ENCODE data around the gene CRACDL. TPM values are rescaled to one million over a fixed set of nuclear protein-coding genes. Genes with fewer than 3 reads are reported as not detected.

CRACDL gene
- total RNA-seq, 2 experiments from 2014 or later, result 0.18 to 0.97 TPM

DNA sequence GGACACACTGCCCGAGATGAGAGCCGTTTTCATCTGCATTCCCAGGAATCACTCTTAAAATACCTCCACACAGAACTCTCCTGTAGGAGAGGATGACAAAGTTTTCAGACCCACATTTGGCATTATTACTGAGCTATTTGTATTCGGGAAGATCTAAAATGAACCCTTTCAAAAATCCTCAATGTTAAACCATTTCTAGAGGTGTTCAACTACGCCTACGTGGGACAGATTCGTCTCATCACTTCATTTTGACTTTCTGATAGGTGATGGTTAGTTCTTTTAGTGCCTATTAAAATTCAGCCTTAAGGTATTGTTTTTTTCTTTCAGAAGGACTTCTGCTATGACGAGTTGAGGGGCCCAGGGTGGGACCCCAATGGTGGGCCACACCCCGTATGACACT, 133.7 kb downstream of the CRACDL start:
- no peak for ATAC-seq
- Mint-ChIP-seq H3K4me1 (ENCODE audit: low read depth) (peaks cover 18% of the 10 kb centered on the region), H3K36me3 (ENCODE audit: low read depth) (no peaks in the 10 kb centered on the region), H3K27ac (no peak overlapping the region), H3K27me3 (ENCODE audit: low read depth) (peaks cover 8% of the 10 kb centered on the region), H3K9me3 (ENCODE audit: insufficient read depth) (no peaks in the 10 kb centered on the region), H3K4me3 (no peak overlapping the region)
- CTCF ChIA-PET, result no interaction called here
- POLR2A ChIA-PET, result interaction anchor here (0.6 to 1.5 kb wide), 2 partner anchors 31 to 93 kb away, joined by 4 to 6 read pairs; no protein-coding TSS in a partner anchor
- DNase-seq, result no peak

DNA sequence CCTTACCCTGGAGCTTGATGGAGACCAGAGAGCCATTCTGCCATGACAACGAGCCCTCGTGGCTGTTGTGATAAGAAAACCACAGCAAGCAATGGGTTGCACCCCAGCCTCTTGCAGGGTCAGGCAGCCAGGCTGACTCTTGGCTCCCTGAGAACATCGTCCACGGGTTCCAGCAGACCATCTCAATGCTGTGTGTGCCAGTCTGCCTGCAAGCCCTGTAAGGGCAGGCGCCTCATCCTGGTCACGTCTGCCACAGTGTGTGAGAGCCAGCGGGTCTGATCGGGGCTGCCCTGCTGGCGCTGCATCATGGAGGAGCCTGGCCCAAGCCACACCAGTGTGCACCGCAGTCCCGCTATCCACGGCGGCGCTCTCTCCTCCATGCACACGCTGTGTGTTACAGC, 134.1 kb downstream of the CRACDL start:
- Mint-ChIP-seq H3K27me3 (ENCODE audit: low read depth) (peaks cover 8% of the 10 kb centered on the region), H3K4me3 (no peak overlapping the region), H3K27ac (no peak overlapping the region), H3K9me3 (ENCODE audit: insufficient read depth) (no peaks in the 10 kb centered on the region), H3K4me1 (ENCODE audit: low read depth) (peaks cover 14% of the 10 kb centered on the region), H3K36me3 (ENCODE audit: low read depth) (no peaks in the 10 kb centered on the region)
- DNase-seq (no peak), ATAC-seq (no peak)
- ChIA-PET POLR2A (interaction anchor here (0.6 to 1.5 kb wide), 2 partner anchors 31 to 93 kb away, joined by 4 to 6 read pairs; no protein-coding TSS in a partner anchor), CTCF (no interaction called here)

DNA sequence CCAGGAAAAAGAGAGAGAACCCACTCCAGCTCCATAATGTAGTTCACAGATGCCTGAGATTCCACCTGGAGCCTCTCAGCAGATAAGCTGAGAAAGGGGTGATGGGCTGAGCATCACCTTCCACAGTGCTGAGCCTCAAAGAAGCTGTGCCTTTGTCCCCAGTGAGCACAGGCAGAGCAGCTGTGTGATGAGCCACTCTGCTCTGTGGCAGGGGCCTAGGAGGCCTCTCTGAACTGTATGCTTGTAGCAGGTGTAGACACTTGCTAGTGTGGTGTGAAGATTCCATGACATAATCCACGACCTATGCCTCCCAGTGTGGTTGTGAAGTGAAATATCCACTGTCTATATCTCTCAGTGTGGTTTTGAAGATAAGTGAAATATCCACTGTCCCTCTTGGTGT, 134.7 kb downstream of the CRACDL start:
- H3K36me3 Mint-ChIP-seq (ENCODE audit: low read depth), result no peaks in the 10 kb centered on the region
- H3K4me1 Mint-ChIP-seq (ENCODE audit: low read depth), result peaks cover 9% of the 10 kb centered on the region
- H3K4me3 Mint-ChIP-seq, result no peak overlapping the region
- peak; percentile 53 for ATAC-seq
- no peak for DNase-seq
- no peaks in the 10 kb centered on the region for H3K9me3 Mint-ChIP-seq (ENCODE audit: insufficient read depth)
- H3K27ac Mint-ChIP-seq, result no peak overlapping the region
- CTCF ChIA-PET, result interaction anchor here (1.0 kb wide), 1 partner anchor 60 kb away, joined by 4 read pairs; no protein-coding TSS in a partner anchor
- POLR2A ChIA-PET, result no interaction called here
- peaks cover 8% of the 10 kb centered on the region for H3K27me3 Mint-ChIP-seq (ENCODE audit: low read depth)

DNA sequence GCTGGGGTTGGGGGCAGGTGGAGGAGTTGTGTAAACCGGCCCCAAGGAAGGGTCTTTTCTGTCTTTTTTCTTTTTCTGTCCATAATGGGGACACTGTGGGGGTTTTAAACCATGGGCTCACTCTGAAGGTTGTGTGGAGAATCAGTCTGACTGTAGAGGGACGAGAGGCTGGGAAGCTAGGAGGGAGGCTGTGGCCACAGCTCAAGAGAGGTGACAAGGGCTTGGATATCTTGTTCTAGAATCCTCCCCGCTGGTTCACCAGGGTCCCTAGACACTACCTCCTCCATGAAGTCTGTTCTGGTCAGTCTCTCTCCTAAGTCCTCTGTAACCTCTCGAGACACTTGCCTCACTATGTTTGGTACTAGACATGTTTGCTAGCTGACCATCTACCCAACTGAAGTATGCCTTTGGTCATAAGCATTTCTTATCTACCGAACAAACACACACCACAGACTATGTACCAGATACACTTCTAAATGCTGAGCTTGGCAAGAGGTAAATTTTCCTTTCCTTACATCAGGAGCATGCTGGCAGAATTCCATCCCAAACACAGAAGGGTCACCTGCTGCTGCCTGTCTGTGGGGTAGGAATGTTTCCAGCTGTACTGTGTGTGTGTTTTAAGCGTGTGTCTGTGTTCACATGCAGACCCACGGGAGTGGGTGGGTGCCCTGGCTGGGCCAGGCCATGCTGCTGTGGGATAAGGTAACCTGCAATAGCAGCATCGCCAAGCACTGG, 135.5 kb downstream of the CRACDL start:
- Mint-ChIP-seq H3K4me3 (no peak overlapping the region), H3K27me3 (ENCODE audit: low read depth) (peaks cover 8% of the 10 kb centered on the region), H3K36me3 (ENCODE audit: low read depth) (no peaks in the 10 kb centered on the region), H3K4me1 (ENCODE audit: low read depth) (peaks cover 9% of the 10 kb centered on the region), H3K9me3 (ENCODE audit: insufficient read depth) (no peaks in the 10 kb centered on the region), H3K27ac (no peak overlapping the region)
- DNase-seq, result no peak
- no peak for ATAC-seq
- ChIA-PET CTCF (interaction anchor here (1.0 kb wide), 1 partner anchor 59 kb away, joined by 4 read pairs; no protein-coding TSS in a partner anchor), POLR2A (interaction anchor here (0.6 to 1.0 kb wide), 2 partner anchors 10 to 380 kb away, joined by 3 read pairs; no protein-coding TSS in a partner anchor)

DNA sequence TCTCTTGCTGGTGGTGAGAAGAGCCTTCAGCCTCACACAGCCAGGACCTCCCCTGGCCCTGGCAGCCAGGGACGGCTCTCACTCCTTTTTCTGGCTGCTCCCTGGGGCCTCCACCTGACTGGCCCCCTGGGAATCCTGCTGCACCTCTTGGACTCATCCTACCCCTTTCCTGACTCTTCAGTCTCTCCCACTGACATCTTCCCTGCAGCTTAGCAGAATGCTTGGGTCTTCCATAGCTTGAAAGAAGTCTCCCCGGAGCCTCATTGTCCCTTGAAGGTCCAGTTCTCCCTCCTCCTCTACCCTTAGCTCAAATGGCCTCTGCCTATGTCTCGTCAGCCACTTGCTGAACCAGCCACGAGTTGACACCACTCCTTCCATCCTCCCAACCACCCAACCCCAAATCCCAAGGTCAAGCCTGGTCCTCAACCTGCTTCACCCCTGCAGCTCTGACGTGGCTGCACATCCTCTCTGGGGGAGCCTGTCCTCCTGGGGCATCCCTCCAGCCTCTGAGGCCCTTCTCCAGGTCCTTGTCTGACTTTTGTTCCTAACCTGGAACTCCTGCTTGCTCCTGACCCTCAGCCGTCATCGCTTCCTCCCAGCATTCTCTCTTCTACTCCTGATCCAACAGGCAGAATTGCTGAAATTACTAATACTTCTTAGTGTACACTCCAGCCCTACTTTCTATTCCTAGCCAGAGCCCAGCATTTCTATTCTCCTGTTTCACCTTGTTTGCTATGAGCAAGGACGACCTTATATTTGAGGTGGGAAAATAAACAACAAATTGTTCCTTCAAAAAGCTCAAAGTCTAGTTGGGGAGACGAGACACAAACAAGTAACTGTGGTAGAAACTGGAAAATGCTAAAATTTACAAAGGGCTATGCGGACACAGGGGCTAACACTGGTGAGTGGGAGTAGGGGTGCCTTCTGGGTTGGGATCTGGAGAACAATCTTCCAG, 136.4 kb downstream of the CRACDL start:
- Mint-ChIP-seq H3K27ac (no peak overlapping the region), H3K27me3 (ENCODE audit: low read depth) (peaks cover 8% of the 10 kb centered on the region), H3K36me3 (ENCODE audit: low read depth) (no peaks in the 10 kb centered on the region), H3K4me1 (ENCODE audit: low read depth) (peaks cover 5% of the 10 kb centered on the region), H3K9me3 (ENCODE audit: insufficient read depth) (no peaks in the 10 kb centered on the region), H3K4me3 (no peak overlapping the region)
- no peak for ATAC-seq
- CTCF ChIA-PET, result no interaction called here
- POLR2A ChIA-PET, result interaction anchor here (1.0 kb wide), 1 partner anchor 9 kb away, joined by 3 read pairs; no protein-coding TSS in a partner anchor
- no peak for DNase-seq

DNA sequence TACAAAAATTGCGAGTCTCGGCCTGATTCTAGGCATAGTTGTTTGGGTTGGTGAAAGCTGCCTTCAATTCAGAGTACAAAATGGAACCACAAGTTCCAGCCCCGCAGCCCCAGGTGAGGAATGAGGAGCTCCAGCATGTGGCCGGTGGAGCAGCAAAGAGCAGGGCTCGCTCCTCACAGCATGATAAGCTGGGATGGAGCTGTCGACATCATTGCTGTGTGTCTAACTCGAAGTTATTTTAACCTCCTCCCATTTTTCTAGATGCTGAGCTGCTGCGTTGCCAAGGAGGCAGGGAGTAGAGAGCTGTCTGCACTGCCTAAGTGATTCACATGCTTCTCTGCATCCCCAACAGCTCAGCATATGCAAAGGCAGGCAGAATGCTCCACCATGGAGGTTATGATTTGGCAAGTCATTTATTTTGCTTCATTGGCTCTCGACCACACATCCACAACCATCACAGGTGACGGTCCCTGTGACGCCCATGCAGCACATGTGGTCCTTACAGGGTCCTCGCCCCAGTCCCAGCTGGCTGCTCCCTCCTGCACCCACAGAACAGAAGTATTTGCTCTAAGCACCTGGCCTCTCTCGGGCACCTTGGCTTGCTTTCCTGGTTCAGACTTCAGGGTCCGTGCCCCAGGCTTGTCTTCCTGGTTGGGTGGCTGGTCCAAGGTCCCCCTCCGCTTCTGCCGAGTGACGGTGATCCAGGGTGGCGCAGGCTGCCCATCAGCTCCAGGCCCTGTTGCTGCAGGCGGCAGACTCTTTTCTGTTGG, 139.1 kb downstream of the CRACDL start:
- H3K27me3 Mint-ChIP-seq (ENCODE audit: low read depth), result peaks cover 9% of the 10 kb centered on the region
- CTCF ChIA-PET, result interaction anchor here (0.9 kb wide), 1 partner anchor 397 kb away, joined by 3 read pairs; no protein-coding TSS in a partner anchor
- H3K36me3 Mint-ChIP-seq (ENCODE audit: low read depth), result no peaks in the 10 kb centered on the region
- ATAC-seq (no peak), DNase-seq (no peak)
- POLR2A ChIA-PET, result interaction anchor here (1.0 kb wide), 1 partner anchor 21 kb away, joined by 3 read pairs; no protein-coding TSS in a partner anchor
- peaks cover 3% of the 10 kb centered on the region for H3K4me1 Mint-ChIP-seq (ENCODE audit: low read depth)
- H3K9me3 Mint-ChIP-seq (ENCODE audit: insufficient read depth), result no peaks in the 10 kb centered on the region
- H3K27ac Mint-ChIP-seq, result no peak overlapping the region
- no peak overlapping the region for H3K4me3 Mint-ChIP-seq

DNA sequence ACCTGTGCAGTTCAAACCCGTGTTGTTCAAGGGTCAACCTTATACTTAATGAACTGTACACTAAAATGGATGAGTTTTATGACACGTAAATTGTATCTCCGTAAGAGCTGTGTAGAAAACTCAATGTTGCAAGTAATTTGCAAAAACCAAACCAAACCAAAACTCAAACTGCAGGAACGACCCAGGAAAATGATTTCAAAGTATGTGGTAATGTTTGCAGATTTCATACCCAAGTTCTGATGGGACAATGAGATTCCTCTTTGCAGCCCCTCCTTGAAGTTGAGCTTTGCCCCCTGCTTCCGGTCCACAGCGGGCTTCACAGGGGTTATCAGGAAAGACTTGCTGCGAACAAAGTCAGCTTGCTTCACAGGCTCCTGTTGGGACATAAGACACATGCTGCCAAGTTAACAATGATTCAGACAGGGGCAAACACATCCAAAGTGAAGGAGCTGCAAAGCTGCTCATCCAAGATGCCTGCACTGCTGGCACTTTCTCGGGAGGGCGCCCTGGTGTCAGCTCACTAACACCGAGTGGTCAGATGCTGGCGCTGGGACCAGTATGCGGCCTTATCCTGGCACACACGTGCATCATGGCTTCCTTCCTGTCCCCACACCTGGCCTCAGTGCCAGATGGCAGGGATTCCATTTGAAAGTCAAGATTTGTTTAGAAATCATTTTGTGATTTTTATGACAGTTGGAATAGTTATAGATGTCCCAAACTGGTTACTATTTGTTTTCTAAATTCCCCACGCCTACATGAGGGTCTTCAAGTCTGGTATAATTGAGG, 139.9 kb downstream of the CRACDL start:
- Mint-ChIP-seq H3K9me3 (ENCODE audit: insufficient read depth) (no peaks in the 10 kb centered on the region), H3K4me1 (ENCODE audit: low read depth) (no peaks in the 10 kb centered on the region), H3K4me3 (no peak overlapping the region), H3K27me3 (ENCODE audit: low read depth) (peaks cover 11% of the 10 kb centered on the region), H3K36me3 (ENCODE audit: low read depth) (no peaks in the 10 kb centered on the region), H3K27ac (no peak overlapping the region)
- ATAC-seq, result no peak
- DNase-seq, result no peak
- POLR2A ChIA-PET, result interaction anchor here (0.6 to 1.0 kb wide), 2 partner anchors 20 to 407 kb away, joined by 3 read pairs; no protein-coding TSS in a partner anchor
- CTCF ChIA-PET, result interaction anchor here (0.9 kb wide), 1 partner anchor 398 kb away, joined by 3 read pairs; no protein-coding TSS in a partner anchor

DNA sequence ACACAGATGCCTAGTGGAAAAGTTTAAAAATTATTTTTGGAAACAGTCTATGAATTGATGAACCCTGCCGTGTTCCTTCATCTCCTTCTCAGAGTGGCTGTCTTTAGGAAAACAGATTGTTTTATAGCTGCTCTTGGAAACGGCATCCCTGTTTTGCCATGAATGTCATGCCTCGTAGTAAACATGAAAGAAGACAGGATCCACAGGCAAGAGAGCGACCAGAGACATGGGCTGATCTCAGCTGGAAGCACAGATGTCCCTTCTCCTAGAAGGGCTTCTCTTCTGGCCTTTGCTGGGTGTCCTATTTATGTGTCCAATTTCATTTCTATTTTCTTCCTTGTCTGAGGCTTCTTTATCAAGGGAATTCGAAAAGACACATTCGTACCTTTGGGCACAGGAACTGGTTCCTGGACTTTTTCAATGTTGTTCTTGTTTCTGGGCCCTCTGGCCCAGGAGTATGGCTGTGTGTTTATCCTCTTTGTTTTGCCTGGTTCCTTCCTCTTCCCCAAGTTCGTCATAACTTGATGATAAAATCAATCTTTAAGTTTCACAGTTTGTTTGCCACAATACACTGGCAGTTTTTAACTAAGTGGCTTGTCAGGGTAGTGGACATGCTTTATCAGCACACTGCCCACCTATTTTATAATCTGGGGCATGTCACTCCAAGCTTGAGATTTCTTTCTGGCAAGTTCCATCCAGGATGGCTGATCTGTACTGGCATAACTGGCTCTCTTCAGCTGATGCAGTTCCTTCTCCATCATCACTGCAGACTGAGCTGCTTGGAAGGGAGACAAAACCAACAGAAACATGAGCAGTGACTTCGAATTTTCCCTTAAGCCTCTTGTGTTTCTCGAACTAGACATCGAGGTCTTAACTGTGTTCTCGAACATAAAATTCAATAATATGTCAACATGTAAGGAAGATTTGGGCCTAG, 141.9 kb downstream of the CRACDL start:
- Mint-ChIP-seq H3K4me1 (ENCODE audit: low read depth) (no peaks in the 10 kb centered on the region), H3K27ac (no peak overlapping the region), H3K27me3 (ENCODE audit: low read depth) (peaks cover 5% of the 10 kb centered on the region), H3K36me3 (ENCODE audit: low read depth) (no peaks in the 10 kb centered on the region), H3K4me3 (no peak overlapping the region), H3K9me3 (ENCODE audit: insufficient read depth) (no peaks in the 10 kb centered on the region)
- ATAC-seq, result no peak
- ChIA-PET POLR2A (no interaction called here), CTCF (no interaction called here)
- DNase-seq, result no peak

DNA sequence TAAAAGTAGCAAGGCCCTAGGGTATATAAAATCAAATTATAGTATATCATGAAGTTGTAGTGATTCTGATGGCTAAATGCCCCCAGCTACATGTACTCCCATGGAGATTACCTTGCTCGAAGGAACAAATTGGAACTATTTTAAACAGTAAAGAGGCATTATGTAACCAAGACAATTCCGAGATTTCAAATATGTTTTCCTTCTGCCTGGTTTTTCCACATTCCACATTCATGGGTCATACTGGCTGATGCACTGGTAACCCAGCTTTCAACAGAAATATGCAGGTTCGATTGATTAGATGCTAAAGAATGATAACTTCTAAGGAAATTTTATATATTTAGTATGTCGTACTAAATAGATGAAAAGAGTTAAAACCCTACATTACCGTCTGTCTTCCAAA, 142.8 kb downstream of the CRACDL start:
- ChIA-PET CTCF (no interaction called here), POLR2A (no interaction called here)
- H3K4me3 Mint-ChIP-seq, result no peak overlapping the region

DNA sequence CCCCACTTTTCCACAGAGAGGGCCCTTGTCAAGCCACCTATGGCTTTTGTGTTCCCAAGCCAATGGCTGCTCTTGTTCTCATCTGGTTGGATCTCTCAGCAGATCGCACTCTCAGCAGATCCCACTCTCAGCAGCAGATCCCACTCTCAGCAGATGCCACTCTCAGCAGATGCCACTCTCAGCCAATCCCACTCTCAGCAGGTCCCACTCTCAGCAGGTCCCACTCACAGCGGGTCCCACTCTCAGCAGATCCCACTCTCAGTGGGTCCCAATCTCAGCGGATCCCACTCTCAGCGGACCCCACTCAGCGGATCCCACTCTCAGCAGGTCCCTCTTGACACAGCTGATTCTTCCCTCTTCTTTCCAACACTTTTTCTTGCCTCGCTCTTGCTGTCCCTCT, 145.8 kb downstream of the CRACDL start:
- POLR2A ChIA-PET, result interaction anchor here (1.2 kb wide), 1 partner anchor 19 kb away, joined by 3 read pairs; no protein-coding TSS in a partner anchor
- Mint-ChIP-seq H3K4me1 (ENCODE audit: low read depth) (no peaks in the 10 kb centered on the region), H3K36me3 (ENCODE audit: low read depth) (no peaks in the 10 kb centered on the region), H3K27ac (no peak overlapping the region), H3K27me3 (ENCODE audit: low read depth) (peaks cover 5% of the 10 kb centered on the region), H3K4me3 (no peak overlapping the region), H3K9me3 (ENCODE audit: insufficient read depth) (no peaks in the 10 kb centered on the region)
- CTCF ChIA-PET, result no interaction called here
- no peak for DNase-seq
- ATAC-seq, result no peak

More for the DNA sequence above, 142.8 kb downstream of the CRACDL start:
- no peaks in the 10 kb centered on the region for H3K4me1 Mint-ChIP-seq (ENCODE audit: low read depth)
- no peak overlapping the region for H3K27ac Mint-ChIP-seq
- no peak for ATAC-seq
- H3K27me3 Mint-ChIP-seq (ENCODE audit: low read depth), result peaks cover 5% of the 10 kb centered on the region
- no peak for DNase-seq
- H3K36me3 Mint-ChIP-seq (ENCODE audit: low read depth), result no peaks in the 10 kb centered on the region
- no peaks in the 10 kb centered on the region for H3K9me3 Mint-ChIP-seq (ENCODE audit: insufficient read depth)
